Measurements from ENCODE around the gene ETDA.
"Not testable (repeated sequence)": the region's sequence is repeated elsewhere in the genome, so short reads cannot be mapped to it uniquely, and the experiment has no call there.

Gene ETDA

GRCh38 chrX:135252011-135252518 is at the start of gene ETDA:
Gene ETDA, plus strand, starts transcription at chrX:135252061. Its CDS starts 1,216 bp downstream, at chrX:135253277.
- H3K9me3 ChIP-seq (ENCODE audit: control insufficient read depth, low read length); H3K4me1 ChIP-seq; H3K79me2 ChIP-seq; H3K9ac ChIP-seq; H2AFZ ChIP-seq; H3K27ac ChIP-seq; H3K4me2 ChIP-seq (ENCODE audit: low read length); H3K27me3 ChIP-seq (ENCODE audit: control insufficient read depth, insufficient read depth, low read length); H3K36me3 ChIP-seq (ENCODE audit: control insufficient read depth, insufficient read depth, low read length); H3K4me3 ChIP-seq (ENCODE audit: low read depth, low read length): not testable (repeated sequence)

GRCh38 chrX:135206427-135206826 is 45.4 kb upstream of the ETDA start:
- H3K4me3 ChIP-seq (ENCODE audit: low read depth, low read length); H3K79me2 ChIP-seq; H3K27ac ChIP-seq; H3K9me3 ChIP-seq (ENCODE audit: control insufficient read depth, low read length); H3K9ac ChIP-seq; H3K36me3 ChIP-seq (ENCODE audit: control insufficient read depth, insufficient read depth, low read length); H2AFZ ChIP-seq; H3K4me2 ChIP-seq (ENCODE audit: low read length); H3K4me1 ChIP-seq; H3K27me3 ChIP-seq (ENCODE audit: control insufficient read depth, insufficient read depth, low read length): not testable (repeated sequence)
- peak; percentile 30 for TF ChIP-seq CTCF (IDR thresholded peaks at IDR 0.05)

GRCh38 chrX:135213200-135213844 is 38.5 kb upstream of the ETDA start:
- Histone ChIP-seq H3K27me3 (ENCODE audit: control insufficient read depth, insufficient read depth, low read length) (no peaks in the 10 kb centered on the region), H2AFZ (no peak overlapping the region), H3K4me1 (no peaks in the 10 kb centered on the region), H3K4me3 (ENCODE audit: low read depth, low read length) (no peak overlapping the region), H3K27ac (no peak overlapping the region), H3K4me2 (ENCODE audit: low read length) (no peak overlapping the region), H3K9ac (no peak overlapping the region), H3K36me3 (ENCODE audit: control insufficient read depth, insufficient read depth, low read length) (no peaks in the 10 kb centered on the region), H3K79me2 (no peaks in the 10 kb centered on the region), H3K9me3 (ENCODE audit: control insufficient read depth, low read length) (no peaks in the 10 kb centered on the region)
- TF ChIP-seq CTCF (IDR thresholded peaks at IDR 0.05): no peak

- H2AFZ ChIP-seq; H3K79me2 ChIP-seq; H3K9me3 ChIP-seq (ENCODE audit: control insufficient read depth, low read length); H3K27me3 ChIP-seq (ENCODE audit: control insufficient read depth, insufficient read depth, low read length); H3K9ac ChIP-seq; H3K4me1 ChIP-seq; H3K27ac ChIP-seq; H3K4me3 ChIP-seq (ENCODE audit: low read depth, low read length); H3K4me2 ChIP-seq (ENCODE audit: low read length); H3K36me3 ChIP-seq (ENCODE audit: control insufficient read depth, insufficient read depth, low read length): not testable (repeated sequence)
Measured at GRCh38 chrX:135245989-135246388, 5.9 kb upstream of the ETDA start.

GRCh38 chrX:135256087-135256684 is 4.3 kb downstream of the ETDA start:
- not testable (repeated sequence) for H3K27me3 ChIP-seq (ENCODE audit: control insufficient read depth, insufficient read depth, low read length); H3K36me3 ChIP-seq (ENCODE audit: control insufficient read depth, insufficient read depth, low read length); H3K4me1 ChIP-seq; H2AFZ ChIP-seq; H3K27ac ChIP-seq; H3K79me2 ChIP-seq; H3K4me3 ChIP-seq (ENCODE audit: low read depth, low read length); H3K9me3 ChIP-seq (ENCODE audit: control insufficient read depth, low read length); H3K4me2 ChIP-seq (ENCODE audit: low read length); H3K9ac ChIP-seq

- H2AFZ ChIP-seq: no peak overlapping the region
- no peak for TF ChIP-seq CTCF (IDR thresholded peaks at IDR 0.05)
- H3K4me1 ChIP-seq: no peaks in the 10 kb centered on the region
- no peak overlapping the region for H3K4me2 ChIP-seq (ENCODE audit: low read length)
- no peaks in the 10 kb centered on the region for H3K79me2 ChIP-seq
- H3K4me3 ChIP-seq (ENCODE audit: low read depth, low read length): no peak overlapping the region
- no peak overlapping the region for H3K9ac ChIP-seq
- H3K36me3 ChIP-seq (ENCODE audit: control insufficient read depth, insufficient read depth, low read length): no peaks in the 10 kb centered on the region
- no peaks in the 10 kb centered on the region for H3K27me3 ChIP-seq (ENCODE audit: control insufficient read depth, insufficient read depth, low read length)
- H3K9me3 ChIP-seq (ENCODE audit: control insufficient read depth, low read length): no peaks in the 10 kb centered on the region
- no peak overlapping the region for H3K27ac ChIP-seq
Measured at GRCh38 chrX:135256923-135257322, 5.1 kb downstream of the ETDA start.
